Motor neuron (in vitro differentiated cells): Measurements from ENCODE around the gene SECISBP2L. TPM values are rescaled to one million over a fixed set of nuclear protein-coding genes. Genes with fewer than 3 reads are reported as not detected.

ENCODE experiments used
- ATAC-seq, 8 experiments: fragments of 200-7000 bp; cut with Tn5 transposase; replicated peaks in 6 of 8; 2 replicates each; pipeline ENCODE4 v1.8.0; 2021; ENCODE audit warnings: mild to moderate bottlenecking in 8 of 8, moderate library complexity in 8 of 8
- H3K27ac ChIP-seq, 2 donors: fragments of 250-450 bp; sonication (Bioruptor Pico); 2 replicates each; pipeline ENCODE4 v1.9.0; 2021; ENCODE audit warnings: antibody characterized with exemption in 2 of 2, mild to moderate bottlenecking in 2 of 2, moderate library complexity in 1 of 2
- H3K4me1 ChIP-seq, 2 donors: fragments of 250-450 bp; sonication (Bioruptor Pico); replicated peaks in 1 of 2; 2 replicates each; pipeline ENCODE4 v1.6.1; 2021; ENCODE audit warnings: antibody characterized with exemption in 2 of 2, mild to moderate bottlenecking in 2 of 2, moderate library complexity in 1 of 2
- H3K4me3 ChIP-seq, 5 donors: fragments of 250-450 bp; sonication (Bioruptor Pico); 2 replicates each; pipeline ENCODE4 v1.9.0; 2021; ENCODE audit warnings: antibody characterized with exemption in 5 of 5, mild to moderate bottlenecking in 5 of 5, moderate library complexity in 4 of 5
- WGBS, 10 experiments: fragments of 450-650 bp; shearing (Covaris generic); methylation state at CpG; one replicate each; pipeline ENCODE4 v1.0.0; 2022; 5-methylcytosine and 5-hydroxymethylcytosine counted together
- in situ Hi-C, 9 experiments: fragments of 400-800 bp; cut with MboI; loops; one replicate each; pipeline ENCODE4 v1.15.0; 2021; ENCODE audit warnings: low sequenced_read_pairs in 9 of 9, low pct_unique_long_range_greater_than_20kb in 2 of 9; ENCODE audit not compliant: unreplicated experiment in 9 of 9
- total RNA-seq, 8 experiments: library from RNA; unstranded; fragments of 300-600 nt; gene quantifications; 2 replicates each; pipeline versions ENCODE4 v1.2.3 to v1.2.4, GENCODE V29; 2022

SECISBP2L gene
- total RNA-seq, 8 experiments from 2014 or later, result 27.1 to 58.8 (median 35.3) TPM

- in situ Hi-C loops, result no loop called here
- Histone ChIP-seq H3K4me1 (peaks cover 8 to 13% of the 10 kb centered on the region in 2 donors), H3K4me3 (peak overlapping the region; percentile 49 to 99 (median 86)), H3K27ac (peak overlapping the region in 1 of 2 donors; percentile 89)
- 0 to 14% (median 4%) methylated on average over 3 to 8 of the region's 8 CpGs for WGBS, 10 experiments
- no peak for ATAC-seq
Measured at GRCh38 chr15:49044766-49045606, 1.3 kb downstream of the SECISBP2L start.

- Histone ChIP-seq H3K4me1 (peaks cover 8 to 13% of the 10 kb centered on the region in 2 donors), H3K4me3 (peak overlapping the region in 4 of 5 donors; percentile 49 to 99 (median 84)), H3K27ac (no peak overlapping the region)
- WGBS, 10 experiments, result 35 to 81% (median 57%) methylated on average over 1 to 3 of the region's 3 CpGs
- in situ Hi-C loops, result no loop called here
- ATAC-seq, result no peak
Measured at GRCh38 chr15:49044002-49044401, 2.2 kb downstream of the SECISBP2L start.

- Histone ChIP-seq H3K4me1 (peaks cover 8 to 13% of the 10 kb centered on the region in 2 donors), H3K4me3 (no peak overlapping the region), H3K27ac (no peak overlapping the region)
- in situ Hi-C loops, result no loop called here
- no peak for ATAC-seq
Measured at GRCh38 chr15:49042165-49042564, 4.1 kb downstream of the SECISBP2L start.

- no peak overlapping the region for H3K27ac ChIP-seq
- WGBS, 10 experiments, result 6 to 100% (median 92%) methylated on average over 2 to 5 of the region's 5 CpGs
- H3K4me1 ChIP-seq, result peaks cover 8 to 13% of the 10 kb centered on the region in 2 donors
- no peak overlapping the region for H3K4me3 ChIP-seq
- in situ Hi-C loops, result no loop called here
- no peak for ATAC-seq
Measured at GRCh38 chr15:49041426-49041825, 4.8 kb downstream of the SECISBP2L start.

GRCh38 chr15:49040151-49040550, 6.1 kb downstream of the SECISBP2L start:
- ATAC-seq, result no peak
- H3K4me1 ChIP-seq, result peaks cover 8 to 13% of the 10 kb centered on the region in 2 donors
- in situ Hi-C loops, result no loop called here
- H3K4me3 ChIP-seq, result no peak overlapping the region
- no peak overlapping the region for H3K27ac ChIP-seq

GRCh38 chr15:49038382-49038781, 7.9 kb downstream of the SECISBP2L start:
- H3K27ac ChIP-seq, result no peak overlapping the region
- in situ Hi-C loops, result no loop called here

DNA sequence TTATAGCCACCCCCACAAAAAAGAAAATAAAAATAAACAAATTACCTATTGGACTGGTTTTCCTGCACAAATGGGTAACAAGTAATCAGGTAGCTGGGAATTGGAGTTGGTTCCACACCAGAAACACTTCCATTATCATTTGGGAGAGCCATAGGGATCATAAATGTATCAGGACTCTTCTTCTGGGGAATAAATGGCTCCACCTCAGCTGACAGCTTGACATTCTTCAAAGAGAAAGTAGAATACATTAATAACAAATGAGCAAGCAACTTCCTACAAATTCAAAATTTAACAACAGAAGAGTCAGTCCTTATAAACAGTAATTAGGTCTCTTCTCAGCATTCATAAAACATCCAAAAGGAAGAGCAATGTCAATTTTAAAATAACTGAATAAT, 8.7 kb downstream of the SECISBP2L start:
- H3K4me1 ChIP-seq, result no peaks in the 10 kb centered on the region
- no peak overlapping the region for H3K27ac ChIP-seq
- no peak overlapping the region for H3K4me3 ChIP-seq
- peak in 2 of 8 experiments; percentile 39 to 41 for ATAC-seq
- in situ Hi-C loops, result no loop called here

More at GRCh38 chr15:49038382-49038781, 7.9 kb downstream of the SECISBP2L start:
- H3K4me1 ChIP-seq, result no peaks in the 10 kb centered on the region
- ATAC-seq, result no peak
- no peak overlapping the region for H3K4me3 ChIP-seq

GRCh38 chr15:49036650-49037545, 9.3 kb downstream of the SECISBP2L start:
- 50 to 100% (median 92%) methylated on average over 1 to 3 of the region's 3 CpGs; no CpG with 5 or more reads in 2 of the 10 experiments for WGBS, 10 experiments
- Histone ChIP-seq H3K4me1 (no peaks in the 10 kb centered on the region), H3K27ac (no peak overlapping the region), H3K4me3 (no peak overlapping the region)
- in situ Hi-C loops, result no loop called here
- ATAC-seq, result no peak

DNA sequence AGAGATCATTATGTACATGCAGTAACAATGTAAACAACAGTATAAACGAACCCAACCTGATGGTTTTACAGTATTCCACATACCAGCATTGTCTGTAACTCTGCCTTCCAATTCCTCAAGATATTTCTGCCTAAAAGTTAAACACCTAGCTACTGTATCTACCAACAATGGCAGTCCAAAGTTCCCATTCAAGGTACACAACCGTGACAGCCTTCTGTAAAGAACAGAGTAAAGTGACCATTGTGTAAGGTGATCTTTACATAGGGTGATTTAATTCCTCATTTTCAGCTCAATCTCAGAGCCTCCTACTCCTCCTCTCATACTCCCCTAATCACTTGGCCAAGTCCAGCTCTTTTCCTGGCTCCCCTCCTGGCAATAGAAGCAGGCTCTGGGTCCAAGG, 10.4 kb downstream of the SECISBP2L start:
- Histone ChIP-seq H3K4me1 (no peaks in the 10 kb centered on the region), H3K4me3 (no peak overlapping the region), H3K27ac (no peak overlapping the region)
- ATAC-seq, result no peak
- in situ Hi-C loops, result no loop called here
- WGBS, 10 experiments, result 83 to 100% (median 90%) methylated on average over 1 to 2 of the region's 2 CpGs; no CpG with 5 or more reads in 2 of the 10 experiments

- no peak overlapping the region for H3K27ac ChIP-seq
- no peaks in the 10 kb centered on the region for H3K4me1 ChIP-seq
- in situ Hi-C loops, result no loop called here
- WGBS, 10 experiments, result 84 to 100% (median 96%) methylated on average over 1 to 5 of the region's 5 CpGs; no CpG with 5 or more reads in 1 of the 10 experiments
- no peak for ATAC-seq
- H3K4me3 ChIP-seq, result no peak overlapping the region
Measured at GRCh38 chr15:49032601-49033145, 13.6 kb downstream of the SECISBP2L start.

DNA sequence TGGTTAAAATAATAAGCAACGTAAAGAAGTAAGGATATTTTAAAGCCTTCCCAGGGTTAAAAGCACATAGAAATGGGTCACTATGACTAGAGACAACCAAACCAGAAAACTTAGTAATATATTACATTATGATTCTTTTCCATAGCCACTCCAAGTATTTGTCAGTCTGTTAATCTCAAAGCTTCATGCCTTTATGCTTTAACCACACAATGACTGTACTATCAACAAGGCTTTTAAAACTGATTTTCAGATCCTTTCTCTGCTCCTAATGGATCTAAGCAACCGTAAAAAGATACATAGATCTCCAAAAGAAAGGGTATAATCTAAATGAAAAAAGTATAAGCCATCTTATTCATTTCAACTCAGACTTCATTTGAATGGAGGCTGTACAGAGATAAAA, 14.4 kb downstream of the SECISBP2L start:
- H3K27ac ChIP-seq, result no peak overlapping the region
- H3K4me3 ChIP-seq, result no peak overlapping the region
- in situ Hi-C loops, result no loop called here
- 80 to 100% (median 92%) methylated on average over 1 to 2 of the region's 2 CpGs; no CpG with 5 or more reads in 1 of the 10 experiments for WGBS, 10 experiments
- H3K4me1 ChIP-seq, result no peaks in the 10 kb centered on the region
- no peak for ATAC-seq

GRCh38 chr15:49026700-49027099, 19.5 kb downstream of the SECISBP2L start:
- Histone ChIP-seq H3K4me1 (no peaks in the 10 kb centered on the region), H3K27ac (no peak overlapping the region), H3K4me3 (no peak overlapping the region)
- no peak for ATAC-seq
- in situ Hi-C loops, result no loop called here
- 21 to 90% (median 83%) methylated on average over 1 of the region's 1 CpG; no CpG with 5 or more reads in 2 of the 10 experiments for WGBS, 10 experiments

DNA sequence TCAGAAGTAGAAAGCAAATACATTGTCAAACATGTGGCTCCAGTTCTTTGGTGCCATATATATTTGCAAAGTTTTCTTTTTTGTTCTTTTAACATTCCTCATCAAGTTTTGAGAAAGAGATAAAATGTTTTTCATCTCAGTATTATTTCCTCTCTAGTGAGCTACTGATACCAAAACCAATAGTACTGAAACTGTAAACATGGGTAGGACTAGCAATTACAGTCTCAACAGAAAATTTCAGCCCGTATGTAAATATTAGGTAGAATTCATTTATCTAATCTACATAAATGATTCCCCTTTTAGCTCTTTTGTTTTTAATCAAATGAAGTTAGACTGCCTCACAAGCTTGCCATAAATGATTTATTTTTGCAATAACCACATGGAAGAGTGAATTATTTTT, 21.4 kb downstream of the SECISBP2L start:
- H3K27ac ChIP-seq, result no peak overlapping the region
- no peaks in the 10 kb centered on the region for H3K4me1 ChIP-seq
- H3K4me3 ChIP-seq, result no peak overlapping the region
- in situ Hi-C loops, result no loop called here
- no peak for ATAC-seq
- WGBS, 10 experiments, result 33 to 100% (median 86%) methylated on average over 1 of the region's 1 CpG; no CpG with 5 or more reads in 1 of the 10 experiments
